Measurements from ENCODE around the gene SEC14L5.

SEC14L5 gene

DNA sequence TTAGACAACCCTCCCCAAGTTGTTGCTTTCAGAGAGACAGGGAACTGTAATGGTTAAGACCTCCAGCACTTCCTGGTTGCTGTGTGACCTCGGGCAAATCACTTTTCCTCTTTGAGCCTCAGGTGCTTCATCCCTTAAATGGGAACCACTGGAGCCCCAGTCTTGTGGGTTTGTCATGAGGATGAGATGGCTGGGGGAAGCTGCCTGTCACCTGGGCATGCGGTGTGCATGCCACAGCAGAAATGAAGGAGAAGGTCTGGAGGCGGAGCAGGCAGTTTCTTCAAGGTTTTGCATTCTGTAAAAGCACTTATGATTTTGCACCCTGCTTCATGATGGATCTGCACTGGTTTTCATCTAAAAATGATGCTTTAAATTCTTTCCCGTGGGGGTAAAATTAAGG, 53.5 kb downstream of the SEC14L5 start:
- DNase-seq (ENCODE audit: low read depth) = no peak

DNA sequence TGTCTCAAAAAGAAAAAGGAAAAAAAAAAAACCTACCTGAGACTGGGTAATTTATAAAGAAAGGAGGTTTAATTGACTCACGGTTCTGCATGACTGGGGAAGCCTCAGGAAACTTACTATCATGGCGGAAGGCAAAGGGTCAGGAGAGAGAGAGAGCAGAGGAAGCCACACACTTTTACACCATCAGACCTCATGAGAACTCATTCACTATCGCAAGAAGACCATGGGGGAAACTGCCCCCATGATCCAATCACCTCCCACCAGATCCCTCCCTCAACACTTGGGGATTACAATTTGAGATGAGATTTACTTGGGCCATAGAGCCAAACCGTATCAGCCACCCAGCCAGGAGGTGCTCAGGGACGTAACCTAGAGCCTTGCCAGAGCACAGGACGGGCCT, 54.8 kb downstream of the SEC14L5 start:
- no peak for DNase-seq (ENCODE audit: low read depth)

DNA sequence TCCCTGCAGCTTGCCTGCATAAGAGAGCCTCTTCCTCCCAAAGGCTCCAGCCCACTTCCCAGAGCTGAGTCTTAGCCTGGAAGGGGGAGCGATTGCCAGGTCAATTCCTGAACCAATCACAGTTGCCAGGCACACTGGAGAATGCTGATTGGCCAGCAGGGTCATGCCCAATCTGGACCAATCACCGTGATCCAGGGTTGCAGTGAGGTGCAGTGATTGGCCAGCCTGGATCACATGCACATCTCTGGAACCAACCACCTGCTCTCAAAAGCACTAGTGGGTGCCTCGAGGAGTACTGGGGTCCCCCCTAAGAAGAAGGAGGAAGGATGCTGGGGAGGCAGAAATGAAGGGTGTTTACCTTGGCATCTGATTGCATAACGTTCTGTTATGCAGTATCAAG, 57.2 kb downstream of the SEC14L5 start:
- DNase-seq (ENCODE audit: low read depth) = no peak

DNA sequence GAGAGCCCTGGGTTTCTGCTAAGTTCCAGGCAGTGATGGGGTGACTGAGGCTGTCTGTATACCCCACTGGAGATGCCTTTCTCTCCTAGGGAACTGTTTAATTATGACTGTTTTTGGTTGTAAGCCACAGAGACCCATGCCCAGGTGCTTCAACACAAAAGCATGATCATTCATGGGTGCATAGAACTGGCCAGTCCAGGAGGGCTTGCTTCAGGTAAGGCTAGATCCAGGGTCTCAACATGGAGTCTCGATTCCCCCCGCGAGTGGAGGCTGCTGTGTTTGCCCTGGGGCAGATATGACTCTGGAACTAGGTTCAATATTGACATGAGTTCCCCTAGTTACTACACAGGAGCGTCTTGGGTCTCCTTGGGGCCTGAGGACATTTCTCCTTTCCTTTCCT, 57.8 kb downstream of the SEC14L5 start:
- DNase-seq (ENCODE audit: low read depth) = no peak

DNA sequence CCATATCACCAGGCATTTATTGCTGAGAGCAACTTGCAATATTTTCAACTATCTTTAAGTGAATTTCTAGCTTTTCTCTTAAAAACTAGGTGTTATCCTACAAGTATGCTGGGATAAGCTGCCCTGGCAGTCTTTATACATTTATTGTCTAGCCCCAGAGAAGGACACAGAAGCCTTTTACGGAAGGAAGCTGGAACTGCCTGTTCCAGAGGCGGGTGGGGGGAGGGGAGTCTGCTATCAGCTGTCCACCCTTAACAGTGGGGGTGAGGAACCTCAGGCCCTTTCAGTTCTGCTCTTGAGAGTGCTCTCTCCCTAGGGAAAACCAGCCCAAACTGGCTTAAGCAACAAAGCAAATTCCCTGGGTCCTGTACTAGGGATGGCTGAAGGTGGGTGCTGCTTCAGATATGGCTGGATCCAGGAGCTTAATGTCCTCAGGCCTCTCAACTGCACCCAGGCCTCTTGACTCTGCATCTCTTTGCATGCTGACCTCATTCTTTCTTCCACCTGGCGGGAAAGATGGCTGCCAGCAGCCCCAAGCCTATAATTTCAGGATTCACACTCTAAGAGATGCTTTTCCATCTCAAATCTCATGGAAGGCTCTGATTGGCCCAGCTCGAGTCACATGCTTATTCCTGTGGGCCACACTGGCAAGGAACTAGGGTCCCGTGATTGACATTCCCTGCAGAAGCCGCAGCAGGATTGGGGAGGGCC, 59.0 kb downstream of the SEC14L5 start:
- no peak for DNase-seq (ENCODE audit: low read depth)

DNA sequence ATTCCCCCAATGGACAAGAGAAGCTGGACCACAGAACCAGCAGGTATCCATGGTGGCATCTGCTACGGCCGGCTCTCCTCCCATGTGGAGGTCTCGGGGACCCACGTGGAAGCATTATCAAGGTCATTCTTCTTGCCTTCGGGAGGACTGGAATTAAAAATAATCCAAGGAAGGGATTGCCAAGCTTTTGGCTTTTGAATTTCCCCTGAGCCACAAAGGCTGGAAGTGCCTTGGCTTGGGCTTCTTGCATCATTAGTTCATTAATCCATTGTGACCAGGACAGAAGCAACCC, 59.5 kb downstream of the SEC14L5 start:
- no peak for DNase-seq (ENCODE audit: low read depth)

DNA sequence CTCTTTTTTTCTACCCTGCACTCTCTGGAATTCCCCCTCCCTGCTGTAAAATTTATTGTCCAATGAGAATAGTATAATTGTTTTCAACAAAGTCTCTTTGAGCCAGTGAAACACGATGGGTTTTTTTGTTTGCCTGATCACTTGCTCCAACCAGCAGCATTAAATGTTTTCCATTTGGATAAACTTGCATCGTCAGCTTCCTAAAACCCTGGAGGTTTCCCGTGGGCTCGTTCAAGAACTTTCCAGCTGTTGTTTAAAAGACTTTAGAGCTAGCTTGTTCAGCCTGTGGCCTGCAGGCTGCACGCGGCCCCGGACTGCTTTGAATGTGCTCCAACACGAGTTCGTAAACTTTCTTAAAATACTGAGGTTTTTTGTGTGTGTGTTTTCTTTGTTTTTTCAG, 60.7 kb downstream of the SEC14L5 start:
- DNase-seq (ENCODE audit: low read depth) = no peak

DNA sequence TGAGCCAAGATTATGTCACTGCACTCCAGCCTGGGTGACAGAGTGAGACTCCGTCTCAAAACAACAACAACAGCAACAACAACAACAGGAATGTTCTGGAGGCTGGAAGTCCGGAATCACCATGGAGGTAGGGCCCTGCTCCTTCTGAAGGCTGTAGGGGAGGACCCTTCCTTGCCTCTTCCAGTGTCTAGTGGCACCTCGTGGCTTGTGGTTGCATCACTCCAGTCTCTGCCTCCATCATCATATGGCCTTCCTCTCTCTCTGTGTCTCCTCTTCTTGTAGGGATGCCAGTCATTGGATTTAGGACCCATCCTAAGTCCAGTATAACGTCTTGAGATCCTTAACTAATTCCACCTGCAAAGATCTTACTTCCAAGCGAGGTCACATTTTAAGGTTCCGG, 61.6 kb downstream of the SEC14L5 start:
- no peak for DNase-seq (ENCODE audit: low read depth)

DNA sequence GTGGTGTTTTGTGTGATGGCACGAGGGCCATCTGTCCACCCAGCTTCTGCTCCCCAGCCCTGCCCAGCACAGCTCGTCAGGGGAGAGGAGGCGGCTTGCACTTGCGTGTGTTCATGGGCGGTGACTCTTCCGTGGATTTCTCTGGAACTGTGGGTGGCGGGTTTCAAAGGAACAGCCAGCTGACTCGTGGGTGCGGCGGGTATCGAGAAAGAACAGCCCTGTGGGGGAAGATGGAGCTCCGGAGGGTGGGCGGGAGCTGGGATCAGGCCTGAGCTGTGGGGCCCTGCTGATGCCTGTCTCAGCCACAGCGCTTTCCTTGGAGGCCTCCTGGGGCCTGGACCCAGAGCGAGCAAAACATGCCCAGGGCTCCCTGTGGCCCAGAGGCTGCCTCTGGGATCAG, 62.4 kb downstream of the SEC14L5 start:
- DNase-seq (ENCODE audit: low read depth) = no peak

DNA sequence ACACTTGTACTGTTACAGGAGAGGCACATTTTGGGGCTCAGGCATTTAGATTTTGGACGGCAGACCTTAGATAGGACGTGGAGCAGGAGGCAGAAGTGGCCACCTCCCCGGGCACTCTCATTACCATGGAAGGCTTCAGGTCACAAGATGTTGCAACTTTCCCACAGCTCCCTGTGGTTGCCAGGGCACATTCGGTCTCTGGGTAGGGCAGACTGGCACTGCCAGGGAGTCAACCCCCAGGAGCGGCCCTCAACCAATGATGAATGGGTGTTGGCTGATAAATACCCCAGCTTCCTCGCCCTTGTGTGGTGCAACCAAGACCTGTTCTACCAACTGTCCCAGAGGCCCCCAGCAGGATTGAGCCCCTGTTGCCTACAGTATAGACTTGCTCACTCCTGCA, 64.4 kb downstream of the SEC14L5 start:
- no peak for DNase-seq (ENCODE audit: low read depth)

DNA sequence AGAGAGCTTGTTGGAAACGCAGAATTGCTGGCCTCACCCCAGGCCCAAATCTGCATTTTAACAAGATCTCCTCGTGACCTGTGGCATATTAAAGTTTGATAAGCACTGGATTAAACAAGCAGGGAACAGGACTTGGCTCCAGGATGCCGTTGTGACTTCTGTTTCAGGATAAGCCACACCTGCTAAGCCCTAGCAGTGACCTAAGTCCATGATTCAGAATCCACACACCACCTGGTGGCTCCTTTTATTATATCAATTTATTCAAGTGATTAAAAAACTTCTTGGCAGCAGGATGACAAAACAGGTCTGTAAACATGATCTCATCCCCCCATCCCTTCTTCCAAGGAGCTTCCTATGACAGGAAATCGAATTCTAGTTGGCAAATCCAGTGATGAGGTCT, 66.5 kb downstream of the SEC14L5 start:
- DNase-seq (ENCODE audit: low read depth) = no peak

DNA sequence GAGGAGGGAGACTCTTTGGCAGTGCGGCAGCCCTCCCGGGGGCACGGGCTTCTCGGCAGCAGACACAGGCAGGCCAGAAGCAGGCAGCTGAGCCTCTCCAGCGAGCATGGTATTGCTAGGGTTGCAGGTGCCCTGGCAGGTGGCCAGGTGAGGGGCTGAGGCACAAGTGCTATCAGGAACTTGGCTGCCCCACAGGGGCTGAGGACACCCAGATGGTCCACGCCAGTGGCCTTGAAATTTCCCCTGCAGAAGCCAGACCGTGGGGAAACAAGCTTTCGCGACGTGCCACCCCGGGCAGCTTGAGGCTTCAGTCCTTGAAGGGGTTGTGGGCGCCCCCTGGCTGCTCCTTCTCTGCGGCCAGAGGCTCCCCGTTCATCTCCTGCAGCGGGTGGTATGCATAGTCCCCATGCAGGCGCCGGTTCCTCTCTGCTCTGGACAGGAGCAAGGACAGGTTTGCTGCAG, 67.1 kb downstream of the SEC14L5 start:
- no peak for DNase-seq (ENCODE audit: low read depth)

DNA sequence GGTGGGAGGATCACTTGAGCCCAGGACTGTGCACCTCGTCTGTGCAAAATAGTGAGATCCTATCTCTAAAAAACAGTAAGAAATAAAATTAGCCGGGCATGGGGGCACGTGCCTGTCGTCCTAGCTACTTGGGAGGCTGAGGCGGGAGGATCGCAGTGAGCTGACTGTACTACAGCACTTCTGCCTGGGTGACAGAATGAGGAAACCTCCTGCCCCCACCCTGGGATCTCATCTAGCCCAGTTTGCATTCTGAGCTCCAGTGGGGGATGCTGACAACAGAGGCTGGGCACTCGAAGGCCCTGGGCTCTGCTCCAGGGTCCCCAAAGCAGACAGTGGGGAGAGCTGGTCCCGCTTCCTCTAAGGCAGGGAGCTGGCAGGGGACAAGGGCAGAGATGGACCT, 68.5 kb downstream of the SEC14L5 start:
- DNase-seq (ENCODE audit: low read depth) = no peak

DNA sequence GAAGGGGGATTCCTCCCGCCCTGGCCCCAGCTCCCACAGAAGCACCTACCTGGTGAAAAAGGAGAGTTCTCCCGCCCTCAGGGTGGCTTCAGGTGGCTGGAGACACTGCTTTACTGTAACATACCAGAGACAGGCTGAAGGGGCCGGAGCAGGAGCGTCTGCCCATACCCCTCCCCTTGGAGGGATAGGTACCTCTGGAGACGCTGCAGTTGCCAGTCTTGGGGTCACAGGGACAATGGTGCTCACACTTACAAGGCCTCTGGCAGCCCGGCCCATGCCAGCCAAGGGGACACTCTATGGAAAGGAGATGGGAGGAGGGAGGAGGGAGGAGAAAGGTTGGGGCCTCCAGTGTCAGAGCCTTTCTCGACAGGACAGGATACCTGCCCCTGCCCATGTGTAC, 69.0 kb downstream of the SEC14L5 start:
- DNase-seq (ENCODE audit: low read depth) = no peak

DNA sequence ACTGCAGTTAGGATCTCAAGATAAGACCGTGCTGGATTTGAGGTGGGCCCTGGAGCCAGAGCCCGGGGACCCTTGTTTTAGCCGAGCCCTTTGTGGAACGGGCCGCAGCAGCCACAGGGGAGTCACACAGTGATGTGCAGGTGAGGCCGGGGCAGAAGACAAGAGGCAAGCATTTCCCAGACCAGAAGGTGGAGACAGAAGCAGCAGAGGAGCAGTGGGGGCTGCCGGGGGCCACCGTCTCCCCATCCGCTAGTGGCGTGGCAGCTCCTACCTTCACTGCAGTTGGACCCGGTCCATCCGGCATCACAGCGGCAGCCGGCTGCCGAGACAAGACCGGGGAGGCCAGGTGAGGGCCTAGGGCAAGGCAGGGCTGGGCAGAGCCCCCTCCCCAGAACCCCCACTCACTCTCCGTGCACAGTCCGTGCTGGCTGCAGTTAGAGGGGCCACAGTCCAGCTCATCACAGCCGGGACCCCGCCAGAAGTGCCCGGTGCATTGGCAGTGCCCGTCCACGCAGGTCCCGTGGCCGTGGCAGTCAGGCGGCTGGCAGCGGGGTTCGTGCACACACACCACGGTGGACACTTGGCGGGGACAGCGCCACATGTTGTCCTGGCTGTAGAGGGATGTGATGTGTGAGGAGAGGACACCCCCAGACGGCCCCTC, 69.6 kb downstream of the SEC14L5 start:
- no peak for DNase-seq (ENCODE audit: low read depth)

DNA sequence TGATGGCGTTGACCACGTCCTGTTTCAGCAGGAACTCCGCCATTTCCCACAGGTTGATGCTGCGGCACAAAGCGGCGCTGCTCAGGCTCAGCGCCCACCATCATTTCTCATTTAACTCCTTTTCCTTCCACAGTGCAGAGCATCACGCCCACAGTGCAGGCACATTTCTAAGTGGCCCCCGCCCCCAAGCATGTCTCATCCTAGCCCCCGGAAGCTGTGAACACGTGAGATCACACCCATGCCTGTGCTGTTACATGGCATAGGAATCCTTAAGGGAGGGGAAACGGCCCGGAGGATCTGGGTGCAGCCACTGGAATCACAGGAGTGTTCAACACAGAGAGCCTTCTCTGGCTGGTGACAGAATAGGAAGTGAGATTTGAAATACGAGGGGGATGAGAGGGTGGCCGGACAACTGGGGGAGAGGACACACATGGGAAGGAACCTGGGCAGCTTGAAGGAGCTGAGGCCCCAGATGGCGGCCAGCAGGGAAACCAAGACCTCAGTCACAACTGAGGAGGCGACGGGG, 70.9 kb downstream of the SEC14L5 start:
- DNase-seq (ENCODE audit: low read depth) = no peak

DNA sequence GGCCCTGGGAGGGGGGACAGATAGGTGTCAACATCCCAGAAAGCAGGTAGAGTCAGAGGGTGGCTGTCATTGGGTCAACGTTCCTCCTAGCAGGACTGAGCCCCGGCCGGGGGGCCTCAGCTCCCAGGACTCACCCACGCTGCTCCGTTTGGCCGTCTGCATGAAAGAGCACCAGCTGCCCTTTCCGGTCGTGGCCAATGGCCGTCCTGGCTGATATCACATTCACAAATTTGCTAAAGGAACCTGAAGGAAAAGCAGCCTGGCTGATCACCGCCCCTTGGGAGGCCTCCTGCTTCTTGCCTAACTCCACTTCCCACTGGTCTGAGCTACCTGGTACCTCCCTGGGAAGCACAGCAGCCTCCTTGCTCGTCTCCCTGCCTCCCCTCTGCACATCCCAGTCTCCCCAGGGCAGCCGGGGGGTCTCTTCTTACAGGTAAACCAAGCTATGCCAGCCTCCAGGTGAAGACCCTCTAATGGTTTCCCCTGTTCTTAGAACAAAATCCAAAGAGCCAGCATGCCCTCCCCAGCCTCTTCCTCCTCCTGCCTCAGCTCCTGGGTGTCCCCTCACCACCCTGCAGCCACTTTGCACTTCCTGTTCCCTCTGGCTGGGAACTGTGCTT, 72.2 kb downstream of the SEC14L5 start:
- no peak for DNase-seq (ENCODE audit: low read depth)

DNA sequence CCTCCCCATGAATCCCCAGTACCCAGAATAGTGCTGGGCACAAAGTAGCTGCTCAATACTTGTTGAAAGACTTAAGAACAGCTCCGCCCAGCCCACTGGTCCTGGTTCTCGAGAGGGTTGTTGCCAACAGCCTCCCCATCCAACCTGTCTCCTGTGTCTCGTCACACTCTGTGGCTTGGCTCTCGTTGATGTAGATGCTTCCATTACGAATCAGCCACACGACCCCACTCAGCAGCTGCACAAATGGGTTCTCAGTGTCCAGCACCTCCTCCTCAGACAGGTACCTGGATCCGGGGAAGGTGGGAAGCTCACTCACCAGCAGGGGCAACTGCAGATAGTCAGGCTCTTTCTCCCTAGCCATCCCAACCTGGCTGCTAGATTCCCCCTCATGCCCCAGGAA, 73.5 kb downstream of the SEC14L5 start:
- no peak for DNase-seq (ENCODE audit: low read depth)

DNA sequence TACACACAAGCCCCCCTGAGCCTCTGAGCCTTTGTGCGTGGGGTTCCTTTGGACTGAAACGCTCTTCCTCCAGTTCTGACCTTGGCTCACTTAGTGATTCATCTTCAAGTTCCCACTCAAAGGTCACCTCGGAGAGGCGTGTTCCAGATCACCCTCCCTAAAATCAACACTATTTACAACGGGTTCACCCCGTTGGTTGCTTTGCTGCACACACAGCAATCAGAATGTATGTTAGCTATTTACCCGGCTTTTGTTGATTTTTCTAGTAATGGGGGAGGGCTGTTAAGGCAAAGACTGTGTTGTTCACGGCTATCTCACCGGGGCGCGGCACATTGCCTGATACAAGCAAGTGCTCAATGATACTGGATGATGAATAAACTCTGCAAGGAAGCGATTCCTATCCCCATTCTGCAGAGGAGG, 74.6 kb downstream of the SEC14L5 start:
- DNase-seq (ENCODE audit: low read depth) = no peak

DNA sequence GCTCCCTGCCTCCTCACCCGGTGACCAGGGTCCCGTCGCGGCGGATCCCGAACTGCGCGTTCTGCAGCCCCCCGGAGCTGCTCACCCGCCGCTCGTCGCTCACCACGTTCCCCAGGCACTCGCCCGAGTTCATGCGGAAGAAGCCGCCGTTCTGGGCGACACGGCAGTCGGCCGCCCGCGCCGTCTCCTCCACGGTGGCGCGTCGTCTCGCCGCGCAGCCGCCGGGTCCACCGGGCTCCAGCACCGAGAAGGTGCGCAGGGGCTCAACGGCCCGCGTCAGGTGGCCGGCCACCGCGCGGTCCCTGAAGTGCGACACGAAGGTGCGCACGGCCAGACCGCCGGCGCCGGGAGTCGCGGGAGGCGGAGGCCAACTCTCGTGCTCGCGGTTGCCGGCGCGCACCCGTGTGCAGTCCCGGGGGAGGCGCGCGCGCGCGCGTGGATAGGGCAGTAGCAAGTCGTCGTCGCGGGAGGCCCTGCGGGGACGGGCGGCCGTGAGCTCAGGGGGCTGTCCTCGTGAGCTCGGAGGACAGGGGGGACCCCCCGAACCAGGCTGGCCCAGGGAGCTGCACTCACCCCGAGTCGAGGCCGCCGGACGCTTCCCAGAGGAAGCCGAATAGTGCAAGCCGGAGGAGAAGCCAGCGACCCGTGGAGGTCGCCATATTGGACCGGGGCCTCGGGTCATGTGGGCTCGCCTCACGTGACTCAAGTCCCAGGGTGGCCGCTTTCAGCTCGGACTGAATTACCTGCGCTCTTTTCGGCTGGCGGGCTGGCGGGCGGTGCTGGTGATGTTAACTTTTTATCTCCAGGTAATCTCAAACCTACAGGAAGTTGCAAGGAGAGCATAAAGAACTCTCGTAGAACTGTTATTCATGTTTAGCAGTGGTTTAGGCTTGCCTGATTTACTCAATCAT, 75.4 kb downstream of the SEC14L5 start, which contains the start of gene NAGPA:
TSS of gene NAGPA (minus strand) at position 680 of the 911 bp plus-strand sequence. CDS start at position 659, 21 bp downstream.
- DNase-seq (ENCODE audit: low read depth) = peak; percentile 72

DNA sequence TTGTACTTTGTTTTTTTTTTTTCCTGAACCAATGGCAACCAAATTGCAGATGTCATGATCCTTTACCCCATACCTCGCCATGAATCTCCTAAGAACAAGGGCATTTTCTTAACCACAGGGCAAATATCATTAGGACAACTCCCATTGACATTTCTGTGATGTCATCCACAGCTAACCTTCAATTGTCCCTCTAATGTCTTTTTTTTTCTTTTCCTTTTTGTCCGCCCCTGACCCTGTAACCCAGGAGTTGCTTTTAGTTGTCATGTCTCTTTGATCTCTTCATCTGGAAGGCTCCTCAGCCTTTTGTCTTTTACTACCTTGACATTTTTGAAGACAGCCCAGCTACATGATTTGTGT, 76.0 kb downstream of the SEC14L5 start:
- no peak for DNase-seq (ENCODE audit: low read depth)

DNA sequence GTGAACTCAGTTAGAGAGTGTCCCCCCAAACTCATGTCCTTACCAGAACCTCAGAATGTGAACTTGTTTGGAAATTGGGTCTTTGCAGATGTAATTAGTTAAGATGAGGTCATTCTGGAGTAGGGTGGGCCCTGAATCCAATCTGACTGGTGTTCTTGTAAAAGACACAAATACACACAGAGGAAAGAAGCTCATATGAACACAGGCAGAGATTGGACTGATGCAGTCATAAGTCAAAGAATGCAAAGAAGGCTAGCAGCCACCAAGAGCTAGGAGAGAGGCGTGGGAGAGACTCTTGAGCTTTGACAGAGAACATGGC, 77.7 kb downstream of the SEC14L5 start:
- no peak for DNase-seq (ENCODE audit: low read depth)

All from stimulated activated CD8-positive, alpha-beta memory T cell treated with anti-CD3 and anti-CD28 coated beads, Interleukin-15, amount 100 ng/mL, for 1 hour (primary cell).